Astrocyte of the spinal cord (primary cell): ENCODE results near the gene CARD10.

Experiments used
- DNase-seq: peaks from one replicate; pipeline ENCODE4 v3.0.0; 2011; ENCODE audit warnings: low read depth, low spot score
- H3K4me3 ChIP-seq: 2 replicates; pipeline ENCODE4 v1.5.1; 2011; ENCODE audit warnings: low read depth, mild to moderate bottlenecking, low read length, moderate library complexity
- in situ Hi-C: cut with HindIII; loops from 2 replicates; pipeline ENCODE4 v1.10.0; 2017; ENCODE audit warnings: low sequenced_read_pairs
- TF ChIP-seq, protein P1 (sequence below): IDR thresholded peaks from 2 replicates; pipeline ENCODE4 v1.5.1; 2012; ENCODE audit warnings: low read depth, mild to moderate bottlenecking, low read length, inconsistent platforms

Gene CARD10

DNA sequence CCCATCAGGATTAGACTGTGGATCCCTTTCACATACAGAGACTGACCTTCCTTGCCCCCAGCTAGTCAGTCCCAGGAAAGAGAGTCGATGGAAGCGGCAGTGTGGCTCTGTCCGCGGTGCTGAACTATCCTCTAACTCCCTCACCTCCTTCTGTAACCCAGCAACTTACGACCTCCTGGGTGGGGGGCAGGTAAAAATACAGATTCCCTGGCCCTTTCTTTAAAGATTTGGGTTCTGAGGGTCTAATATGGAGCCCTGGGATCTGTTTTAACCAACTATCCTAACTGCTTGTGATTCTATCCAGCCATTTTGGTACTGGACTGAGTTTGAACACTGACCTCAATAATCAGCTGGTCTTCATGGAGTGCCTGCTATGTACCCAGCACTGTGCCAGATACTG, 56.2 kb downstream of the CARD10 start:
- TF ChIP-seq, protein P1, sequence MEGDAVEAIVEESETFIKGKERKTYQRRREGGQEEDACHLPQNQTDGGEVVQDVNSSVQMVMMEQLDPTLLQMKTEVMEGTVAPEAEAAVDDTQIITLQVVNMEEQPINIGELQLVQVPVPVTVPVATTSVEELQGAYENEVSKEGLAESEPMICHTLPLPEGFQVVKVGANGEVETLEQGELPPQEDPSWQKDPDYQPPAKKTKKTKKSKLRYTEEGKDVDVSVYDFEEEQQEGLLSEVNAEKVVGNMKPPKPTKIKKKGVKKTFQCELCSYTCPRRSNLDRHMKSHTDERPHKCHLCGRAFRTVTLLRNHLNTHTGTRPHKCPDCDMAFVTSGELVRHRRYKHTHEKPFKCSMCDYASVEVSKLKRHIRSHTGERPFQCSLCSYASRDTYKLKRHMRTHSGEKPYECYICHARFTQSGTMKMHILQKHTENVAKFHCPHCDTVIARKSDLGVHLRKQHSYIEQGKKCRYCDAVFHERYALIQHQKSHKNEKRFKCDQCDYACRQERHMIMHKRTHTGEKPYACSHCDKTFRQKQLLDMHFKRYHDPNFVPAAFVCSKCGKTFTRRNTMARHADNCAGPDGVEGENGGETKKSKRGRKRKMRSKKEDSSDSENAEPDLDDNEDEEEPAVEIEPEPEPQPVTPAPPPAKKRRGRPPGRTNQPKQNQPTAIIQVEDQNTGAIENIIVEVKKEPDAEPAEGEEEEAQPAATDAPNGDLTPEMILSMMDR: no peak
- in situ Hi-C loops: no loop called here
- no peak overlapping the region for H3K4me3 ChIP-seq
- peak; percentile 40 for DNase-seq

GRCh38 chr22:37462436-37462835, 56.8 kb downstream of the CARD10 start:
- no peak for DNase-seq
- in situ Hi-C loops: no loop called here
- TF ChIP-seq, protein P1: no peak
- H3K4me3 ChIP-seq: no peak overlapping the region

DNA sequence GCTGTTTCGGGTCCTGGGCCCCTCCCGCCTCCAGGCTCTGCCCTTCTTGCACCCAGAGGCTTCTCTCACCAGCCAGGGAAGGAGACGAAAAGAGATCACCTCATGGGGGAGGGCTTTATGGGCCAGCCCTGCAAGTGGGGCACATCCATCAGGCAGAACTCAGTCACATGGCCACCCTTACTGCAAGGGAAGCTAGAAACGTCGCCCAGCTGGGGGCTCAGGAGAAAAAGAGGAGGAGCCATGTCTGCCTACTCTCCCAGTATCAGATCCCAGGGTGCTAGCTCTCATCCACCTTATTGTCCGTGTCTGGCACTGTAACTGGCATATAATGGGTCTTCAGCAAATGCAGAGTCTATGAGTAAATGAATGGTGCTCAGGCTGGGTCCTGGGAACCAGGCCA, 57.3 kb downstream of the CARD10 start:
- H3K4me3 ChIP-seq: no peak overlapping the region
- in situ Hi-C loops: no loop called here
- TF ChIP-seq, protein P1: no peak
- DNase-seq: no peak

- no peak overlapping the region for H3K4me3 ChIP-seq
- TF ChIP-seq, protein P1: no peak
- no peak for DNase-seq
- in situ Hi-C loops: no loop called here
Measured at GRCh38 chr22:37460684-37461083, 58.5 kb downstream of the CARD10 start.

GRCh38 chr22:37459206-37459605, 60.0 kb downstream of the CARD10 start:
- DNase-seq: no peak
- no peak overlapping the region for H3K4me3 ChIP-seq
- TF ChIP-seq, protein P1: no peak
- in situ Hi-C loops: no loop called here

DNA sequence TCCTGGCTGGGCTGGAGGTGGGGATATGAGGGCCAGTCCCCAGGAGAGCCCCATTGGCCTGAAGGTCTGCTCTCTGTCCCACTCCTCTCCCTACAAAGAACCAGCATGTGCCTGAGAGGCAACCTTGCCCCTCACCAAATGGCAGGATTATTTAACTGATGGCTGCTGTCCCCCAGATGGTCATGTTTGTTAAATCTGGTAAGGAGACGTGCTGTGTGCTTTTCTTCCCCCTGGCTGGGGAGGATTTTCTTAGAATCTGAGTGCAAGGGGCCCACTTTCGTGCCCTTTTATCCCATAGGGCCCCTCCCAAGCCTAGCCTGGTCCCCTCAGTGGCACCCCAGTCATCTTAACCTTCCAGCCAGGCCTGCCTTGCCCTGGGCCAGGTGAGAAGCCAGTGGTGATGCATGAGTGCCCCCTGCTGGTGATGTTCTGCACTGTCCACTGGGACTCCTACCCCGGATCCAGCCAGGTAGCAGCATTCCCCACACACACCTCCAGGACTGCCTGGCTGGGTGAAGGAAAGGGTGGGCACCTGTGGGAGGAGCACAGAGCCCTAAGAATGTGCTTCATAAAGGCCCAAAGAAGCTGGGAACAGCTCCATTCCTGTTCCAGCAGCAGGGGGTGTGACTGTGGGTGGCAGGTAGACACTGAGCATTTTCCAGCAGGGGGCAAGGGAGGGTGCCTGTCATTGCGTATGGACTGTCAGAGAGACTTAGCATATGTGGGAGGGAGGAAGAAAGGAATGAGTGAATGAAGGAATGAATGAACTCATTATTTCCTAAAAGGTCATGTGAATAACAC, 61.9 kb downstream of the CARD10 start:
- no peak overlapping the region for H3K4me3 ChIP-seq
- peak; percentile 52 for DNase-seq
- TF ChIP-seq, protein P1: peak; percentile 93
- in situ Hi-C loops: no loop called here

DNA sequence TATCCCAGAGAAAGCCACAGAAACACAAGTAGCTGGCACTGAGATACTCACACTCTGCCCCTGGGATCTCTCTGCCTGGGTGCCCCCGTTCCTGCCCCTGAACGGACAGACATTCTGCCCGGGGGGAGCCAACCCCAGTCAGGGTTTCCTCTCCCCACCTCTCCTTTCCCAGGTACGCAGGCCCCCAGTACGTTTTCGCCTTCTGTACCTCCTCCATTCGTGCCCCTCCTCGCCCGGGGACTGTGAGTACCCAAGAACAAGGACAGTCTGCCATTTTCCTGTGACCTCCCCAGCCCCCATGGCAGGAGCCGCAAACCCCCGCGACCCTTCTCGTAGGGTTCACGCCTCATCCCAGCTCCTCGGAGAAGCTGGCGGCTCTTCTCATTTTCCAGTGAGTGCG, 62.9 kb downstream of the CARD10 start:
- in situ Hi-C loops: no loop called here
- TF ChIP-seq, protein P1: no peak
- no peak overlapping the region for H3K4me3 ChIP-seq
- DNase-seq: no peak
